K562 (cell line): ENCODE measurements around the gene ACP1. TPM values are rescaled to one million over a fixed set of nuclear protein-coding genes. Genes with fewer than 3 reads are reported as not detected.

Experiments
- BHLHE40 ChIP-seq: IDR thresholded peaks from 2 replicates; pipeline ENCODE4 v1.6.1; 2011; ENCODE audit warnings: low read length, improper control_type of control experiment
- CBFA2T3 ChIP-seq: fragments of 450-650 bp; IDR thresholded peaks from 2 replicates; pipeline ENCODE4 v1.6.1; 2017
- HDAC2 ChIP-seq: fragments of 450-650 bp; IDR thresholded peaks from 2 replicates; pipeline ENCODE4 v1.6.1; 2016; ENCODE audit warnings: mild to moderate bottlenecking
- HOXB6 ChIP-seq: fragments of 250-450 bp; sonication (Bioruptor Pico); IDR thresholded peaks from 2 replicates; pipeline ENCODE4 v1.5.1; 2022; ENCODE audit warnings: mild to moderate bottlenecking, borderline replicate concordance
- MCM3 ChIP-seq: fragments of 450-650 bp; IDR thresholded peaks from 2 replicates; pipeline ENCODE4 v1.6.1; 2016
- MYBL2 ChIP-seq, 2 experiments: fragments of 450-650 bp in 1 of 2; sonication (generic) in 1 of 2; formaldehyde crosslinking in 1 of 2; IDR thresholded peaks; 2 replicates each; pipeline versions ENCODE4 v1.6.1 to v1.8.1; 2017 to 2022; ENCODE audit warnings: borderline replicate concordance in 1 of 2, inconsistent platforms in 1 of 2, low read depth in 1 of 2, mild to moderate bottlenecking in 1 of 2, missing genetic modification reagents in 1 of 2, moderate library complexity in 1 of 2
- NR2F6 ChIP-seq: fragments of 450-650 bp; formaldehyde crosslinking; IDR thresholded peaks from 2 replicates; pipeline ENCODE4 v1.4.0; 2020; ENCODE audit warnings: mild to moderate bottlenecking
- SMC3 ChIP-seq: conservative IDR thresholded peaks from 2 replicates; pipeline ENCODE4 v1.6.1; 2011; ENCODE audit warnings: low read depth, low read length, improper control_type of control experiment; ENCODE audit not compliant: insufficient read depth
- TFAP4 ChIP-seq: sonication (generic); formaldehyde crosslinking; IDR thresholded peaks from 2 replicates; pipeline ENCODE4 v1.8.0; 2022; ENCODE audit warnings: missing genetic modification reagents, mild to moderate bottlenecking, moderate library complexity, borderline replicate concordance
- VEZF1 ChIP-seq: fragments of 200-800 bp; sonication (Bioruptor generic); IDR thresholded peaks from 2 replicates; pipeline ENCODE4 v1.6.1; 2017; ENCODE audit warnings: missing genetic modification characterization, missing compliant biosample characterization
- ZNF316 ChIP-seq: fragments of 450-650 bp; IDR thresholded peaks from 2 replicates; pipeline ENCODE4 v1.6.1; 2016
- ZNF639 ChIP-seq, 2 experiments: fragments of 200-800 bp in 1 of 2; sonication (Bioruptor generic) in 1 of 2; sonication (generic) in 1 of 2; formaldehyde crosslinking in 1 of 2; IDR thresholded peaks in 1 of 2; conservative IDR thresholded peaks in 1 of 2; 2 replicates each; pipeline versions ENCODE4 v1.5.0 to v1.6.1; 2016 to 2020; ENCODE audit warnings: missing compliant biosample characterization in 1 of 2, missing genetic modification characterization in 1 of 2, missing genetic modification reagents in 1 of 2
- ZZZ3 ChIP-seq: fragments of 450-650 bp; IDR thresholded peaks from 2 replicates; pipeline ENCODE4 v1.6.1; 2016; ENCODE audit warnings: antibody characterized with exemption, mild to moderate bottlenecking, moderate library complexity
- polyA plus RNA-seq, 8 experiments: library from polyadenylated mRNA; depleted of rRNA in 4 of 8; stranded (reverse) in 5 of 8; unstranded in 3 of 8; fragments of >200 nt; fragmentation: Nextera tagmentation in 2 of 8; fragmentation: Illumina TruSeq in 1 of 8; extraction: Ambion mirVana in 2 of 8; extraction: Trizol in 1 of 8; gene quantifications; 2 replicates each; pipeline versions ENCODE4 v1.2.1 to v1.2.3, GENCODE V29; 2011 to 2014; ENCODE audit warnings: inconsistent platforms in 1 of 8, missing spikeins in 1 of 8
- total RNA-seq, 7 experiments: library from RNA; depleted of rRNA in 6 of 7; stranded (reverse); fragments of >200 nt in 6 of 7; fragmentation: Illumina TruSeq in 2 of 7; extraction: Trizol in 2 of 7; gene quantifications; 2 replicates each; pipeline versions ENCODE4 v1.2.1 to v1.2.3, GENCODE V29; 2011 to 2021; ENCODE audit warnings: low replicate concordance in 1 of 7
- TF ChIP-seq, protein P1 (sequence below): sonication (generic); formaldehyde crosslinking; IDR thresholded peaks from 2 replicates; pipeline ENCODE4 v1.8.0; 2022; ENCODE audit warnings: mild to moderate bottlenecking, missing genetic modification reagents
- TF ChIP-seq, protein P2 (sequence below): sonication (generic); formaldehyde crosslinking; IDR thresholded peaks from 2 replicates; pipeline ENCODE4 v1.8.0; 2022; ENCODE audit warnings: mild to moderate bottlenecking, missing genetic modification reagents

Gene ACP1
- total and polyA plus RNA-seq, 9 of the 15 experiments (the other 6 are each of a cell fraction or from before 2014, with no cell fraction given): 139 to 493 (median 189) TPM

GRCh38 chr2:289362-290089 is 24.8 kb downstream of the ACP1 start (continued):
- peak; percentile 8; the same call in 1 of the 2 replicates for TF ChIP-seq TFAP4
- TF ChIP-seq, protein P1, sequence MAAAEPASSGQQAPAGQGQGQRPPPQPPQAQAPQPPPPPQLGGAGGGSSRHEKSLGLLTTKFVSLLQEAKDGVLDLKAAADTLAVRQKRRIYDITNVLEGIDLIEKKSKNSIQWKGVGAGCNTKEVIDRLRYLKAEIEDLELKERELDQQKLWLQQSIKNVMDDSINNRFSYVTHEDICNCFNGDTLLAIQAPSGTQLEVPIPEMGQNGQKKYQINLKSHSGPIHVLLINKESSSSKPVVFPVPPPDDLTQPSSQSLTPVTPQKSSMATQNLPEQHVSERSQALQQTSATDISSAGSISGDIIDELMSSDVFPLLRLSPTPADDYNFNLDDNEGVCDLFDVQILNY: no peak
- TF ChIP-seq, protein P2, sequence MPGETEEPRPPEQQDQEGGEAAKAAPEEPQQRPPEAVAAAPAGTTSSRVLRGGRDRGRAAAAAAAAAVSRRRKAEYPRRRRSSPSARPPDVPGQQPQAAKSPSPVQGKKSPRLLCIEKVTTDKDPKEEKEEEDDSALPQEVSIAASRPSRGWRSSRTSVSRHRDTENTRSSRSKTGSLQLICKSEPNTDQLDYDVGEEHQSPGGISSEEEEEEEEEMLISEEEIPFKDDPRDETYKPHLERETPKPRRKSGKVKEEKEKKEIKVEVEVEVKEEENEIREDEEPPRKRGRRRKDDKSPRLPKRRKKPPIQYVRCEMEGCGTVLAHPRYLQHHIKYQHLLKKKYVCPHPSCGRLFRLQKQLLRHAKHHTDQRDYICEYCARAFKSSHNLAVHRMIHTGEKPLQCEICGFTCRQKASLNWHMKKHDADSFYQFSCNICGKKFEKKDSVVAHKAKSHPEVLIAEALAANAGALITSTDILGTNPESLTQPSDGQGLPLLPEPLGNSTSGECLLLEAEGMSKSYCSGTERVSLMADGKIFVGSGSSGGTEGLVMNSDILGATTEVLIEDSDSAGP: no peak
- no peak for TF ChIP-seq ZNF316
- no peak for TF ChIP-seq VEZF1 (CRISPR knock-in tag)
- no peak for TF ChIP-seq MYBL2 (IDR thresholded peaks at IDR 0.05; ENCODE audit: low read depth)
- no peak for TF ChIP-seq MYBL2 (CRISPR knock-in tag; IDR thresholded peaks at IDR 0.05; ENCODE audit: borderline replicate concordance)
- TF ChIP-seq ZZZ3: no peak
- TF ChIP-seq CBFA2T3: peak; percentile 27; the same call in 1 of the 2 replicates
- no peak for TF ChIP-seq ZNF639 (CRISPR knock-in tag; conservative IDR thresholded peaks at IDR 0.05 in 1 of 2, IDR thresholded peaks at IDR 0.05 in 1 of 2)
- no peak for TF ChIP-seq NR2F6
- TF ChIP-seq MCM3: no peak
- no peak for TF ChIP-seq HOXB6
- no peak for TF ChIP-seq HDAC2
- peak; percentile 80 for TF ChIP-seq BHLHE40
- TF ChIP-seq SMC3: no peak
